ENCODE measurements around the gene KRT28.
"Not testable (repeated sequence)": the region's sequence is repeated elsewhere in the genome, so short reads cannot be mapped to it uniquely, and the experiment has no call there.

The KRT28 gene

DNA sequence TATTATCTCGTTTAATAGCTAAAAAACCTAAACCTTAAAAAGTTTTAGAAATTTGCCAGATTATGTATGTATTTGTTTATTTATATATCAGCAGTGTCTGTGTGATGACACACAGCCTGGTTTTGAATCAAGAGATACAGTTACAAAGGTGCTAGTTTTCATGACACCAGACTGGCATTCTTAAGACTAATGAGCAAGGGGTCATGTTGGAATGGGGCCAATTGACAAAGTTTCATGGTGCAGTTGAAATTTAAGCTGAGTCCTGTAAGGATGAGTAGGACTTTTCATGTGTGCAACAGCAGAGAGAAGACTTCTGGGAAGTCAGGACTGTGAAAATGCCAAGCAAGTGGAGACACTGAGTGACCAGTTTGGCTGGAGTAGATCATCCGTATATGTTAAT, 25.8 kb upstream of the KRT28 start:
- Mint-ChIP-seq H3K36me3 (ENCODE audit: low read depth) (peaks cover 4% of the 10 kb centered on the region), H3K27ac (no peak overlapping the region), H3K27me3 (ENCODE audit: low read depth) (no peaks in the 10 kb centered on the region), H3K4me3 (no peak overlapping the region), H3K4me1 (ENCODE audit: low read depth) (peaks cover 30% of the 10 kb centered on the region), H3K9me3 (peaks cover 4% of the 10 kb centered on the region)
- no peak for DNase-seq (ENCODE audit: low spot score)

DNA sequence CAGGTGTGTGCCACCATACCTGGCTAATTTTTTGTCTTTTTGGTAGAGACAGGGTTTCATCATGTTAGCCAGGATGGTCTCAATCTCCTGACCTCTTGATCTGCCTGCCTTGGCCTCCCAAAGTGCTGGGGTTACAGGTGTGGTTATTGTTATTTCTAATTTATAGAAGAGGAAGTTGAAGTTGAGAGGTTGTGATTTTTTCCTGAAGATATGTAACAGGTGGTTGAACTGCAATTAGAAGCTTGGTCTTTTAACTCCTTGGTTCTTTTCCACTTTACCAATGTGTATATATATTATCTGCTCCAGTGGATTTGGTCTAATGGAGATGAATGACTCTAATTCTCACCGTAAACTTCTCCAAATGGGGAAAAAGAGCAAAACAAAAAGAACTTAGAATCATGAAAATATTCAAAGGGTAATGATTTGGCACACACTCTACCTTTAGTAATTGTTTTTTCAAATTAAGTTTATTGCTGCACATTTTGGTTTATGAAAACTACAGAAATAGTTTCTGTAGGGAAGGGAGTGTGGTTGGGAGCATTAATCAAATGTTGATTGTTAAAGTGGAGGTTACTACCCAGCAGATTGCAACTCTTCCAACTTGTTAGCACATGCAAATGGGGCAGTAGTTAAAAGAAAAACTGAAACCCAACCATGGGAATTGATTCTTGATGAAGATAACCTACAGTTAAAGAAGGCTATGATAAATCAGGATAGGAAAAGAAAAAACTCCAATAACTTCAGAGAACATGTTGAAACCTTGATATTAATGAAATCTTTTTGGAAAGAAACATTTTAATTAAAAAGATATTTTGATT, 24.5 kb upstream of the KRT28 start:
- H3K9me3 Mint-ChIP-seq, result peaks cover 11% of the 10 kb centered on the region
- H3K27me3 Mint-ChIP-seq (ENCODE audit: low read depth), result no peaks in the 10 kb centered on the region

DNA sequence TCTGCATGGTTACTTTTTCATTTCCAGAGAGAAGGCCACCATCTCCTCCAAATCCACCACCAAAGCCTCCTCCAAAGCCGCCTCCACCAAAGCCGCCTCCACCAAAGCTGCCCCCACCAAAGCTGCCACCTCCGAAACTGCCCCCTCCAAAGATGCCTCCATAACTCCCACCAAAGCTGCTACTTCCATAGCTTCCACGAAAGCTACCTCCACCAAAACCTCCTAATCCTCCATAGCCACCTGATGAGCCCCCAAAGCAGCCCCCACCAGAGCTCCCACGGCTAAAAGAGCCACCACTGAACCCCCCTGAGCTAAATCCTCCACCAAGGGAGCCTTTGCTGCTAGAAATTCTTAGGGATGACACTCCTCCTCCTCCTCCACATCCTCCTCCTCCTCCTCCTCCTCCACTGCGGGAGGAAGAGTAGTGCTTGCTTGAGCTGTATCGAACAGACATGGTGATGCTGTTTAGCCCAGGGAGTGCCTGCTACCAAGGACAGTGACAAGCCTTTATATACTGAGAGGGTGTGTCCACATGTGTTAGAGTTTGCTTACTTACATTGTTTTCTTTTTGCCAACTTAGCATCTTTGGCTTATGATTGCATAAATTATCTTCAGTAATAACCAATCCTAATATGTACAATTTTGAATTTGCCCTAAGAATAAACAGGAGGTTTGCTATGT, 22.5 kb upstream of the KRT28 start, which contains the start of gene KRT10:
KRT10 (minus strand) TSS at position 483 of the 681 bp plus-strand sequence; CDS start at position 454, 29 bp downstream.
- no peak for DNase-seq (ENCODE audit: low spot score)
- H3K36me3 Mint-ChIP-seq (ENCODE audit: low read depth), result peaks cover 28% of the 10 kb centered on the region
- no peak within 1 kb of the TSS for H3K4me3 Mint-ChIP-seq
- no peaks in the 10 kb centered on the region for H3K27me3 Mint-ChIP-seq (ENCODE audit: low read depth)
- peaks cover 35% of the 10 kb centered on the region for H3K4me1 Mint-ChIP-seq (ENCODE audit: low read depth)
- peaks cover 17% of the 10 kb centered on the region for H3K9me3 Mint-ChIP-seq
- no peak within 1 kb of the TSS for H3K27ac Mint-ChIP-seq

More for the DNA sequence above, 24.5 kb upstream of the KRT28 start:
- no peak for DNase-seq (ENCODE audit: low spot score)
- Mint-ChIP-seq H3K4me3 (no peak overlapping the region), H3K4me1 (ENCODE audit: low read depth) (peaks cover 41% of the 10 kb centered on the region), H3K36me3 (ENCODE audit: low read depth) (peaks cover 16% of the 10 kb centered on the region), H3K27ac (peak overlapping the region; percentile 13)

DNA sequence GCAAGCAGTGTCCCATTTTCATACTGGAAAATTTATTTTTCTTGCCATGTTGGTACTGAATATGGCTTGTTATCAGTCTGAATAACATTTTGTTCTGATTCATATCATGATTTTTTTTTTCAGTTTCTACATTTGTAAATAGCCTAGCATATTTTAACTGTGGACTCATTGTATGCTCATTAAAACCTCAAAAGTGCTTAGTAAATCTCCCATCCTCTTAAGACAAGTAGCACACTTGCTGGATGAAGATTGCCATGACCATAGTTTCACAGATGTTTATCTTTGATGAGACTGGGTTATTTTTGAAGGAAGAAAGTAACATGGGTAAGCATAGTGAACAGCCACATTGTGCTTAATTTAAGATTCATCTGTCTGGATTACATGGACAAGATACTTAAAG, 21.8 kb upstream of the KRT28 start:
- Mint-ChIP-seq H3K27ac (no peak overlapping the region), H3K9me3 (peaks cover 21% of the 10 kb centered on the region), H3K4me3 (no peak overlapping the region), H3K36me3 (ENCODE audit: low read depth) (peaks cover 35% of the 10 kb centered on the region), H3K4me1 (ENCODE audit: low read depth) (peaks cover 37% of the 10 kb centered on the region), H3K27me3 (ENCODE audit: low read depth) (no peaks in the 10 kb centered on the region)
- DNase-seq (ENCODE audit: low spot score), result no peak

DNA sequence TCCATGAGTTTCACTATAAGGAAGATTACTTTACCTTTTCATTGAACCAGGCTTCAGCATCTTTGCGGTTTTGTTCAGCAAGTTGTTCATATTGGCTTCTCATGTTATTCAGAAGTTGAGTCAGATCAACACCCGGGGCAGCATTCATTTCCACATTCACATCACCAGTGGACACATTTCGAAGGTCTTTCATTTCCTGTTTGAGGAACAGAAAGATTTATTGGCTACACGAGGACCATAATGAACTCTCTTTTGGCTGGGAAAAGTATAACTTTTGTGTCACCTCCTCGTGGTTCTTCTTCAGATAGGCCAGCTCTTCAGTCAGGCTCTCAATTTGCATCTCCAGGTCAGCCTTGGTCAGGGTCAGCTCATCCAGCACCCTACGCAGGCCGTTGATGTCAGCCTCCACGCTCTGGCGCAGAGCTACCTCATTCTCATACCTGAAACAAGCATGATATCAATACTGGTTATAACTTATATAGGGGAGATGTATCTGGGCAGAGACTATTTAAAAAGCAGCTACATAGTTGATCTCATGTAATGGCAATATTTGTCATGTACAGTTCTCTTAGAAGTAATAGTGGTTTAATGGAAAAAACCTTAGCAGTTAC, 20.6 kb upstream of the KRT28 start:
- no peaks in the 10 kb centered on the region for H3K27me3 Mint-ChIP-seq (ENCODE audit: low read depth)
- peaks cover 21% of the 10 kb centered on the region for H3K9me3 Mint-ChIP-seq
- peaks cover 37% of the 10 kb centered on the region for H3K36me3 Mint-ChIP-seq (ENCODE audit: low read depth)
- H3K4me3 Mint-ChIP-seq, result peak overlapping the region; percentile 79
- H3K4me1 Mint-ChIP-seq (ENCODE audit: low read depth), result peaks cover 36% of the 10 kb centered on the region
- peak overlapping the region; percentile 17 for H3K27ac Mint-ChIP-seq
- DNase-seq (ENCODE audit: low spot score), result no peak

DNA sequence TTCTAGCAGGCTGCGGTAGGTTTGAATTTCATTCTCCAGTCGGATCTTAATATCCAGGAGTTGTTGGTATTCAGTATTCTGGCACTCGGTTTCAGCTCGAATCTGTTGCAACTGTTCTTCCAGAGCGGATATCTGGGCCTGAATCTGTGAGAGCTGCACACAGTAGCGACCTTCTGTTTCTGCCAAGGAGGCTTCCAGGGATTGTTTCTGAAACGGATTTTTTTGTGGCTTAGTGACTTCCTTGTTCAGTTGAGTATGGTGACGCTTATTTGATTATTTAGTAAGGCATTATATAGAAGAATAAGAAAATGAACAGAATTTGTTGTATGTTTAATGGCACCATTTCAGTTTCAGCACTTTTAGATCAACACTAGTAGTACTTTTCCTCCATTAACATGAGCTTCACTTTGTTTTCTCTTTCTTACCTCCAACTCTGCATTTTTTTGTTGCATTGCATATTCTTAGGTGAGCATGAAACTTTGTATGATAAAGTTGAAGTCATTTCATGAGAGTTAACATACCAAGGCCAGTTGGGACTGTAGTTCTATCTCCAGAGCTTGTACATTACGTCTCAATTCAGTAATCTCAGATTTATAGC, 19.9 kb upstream of the KRT28 start:
- DNase-seq (ENCODE audit: low spot score), result no peak
- H3K27me3 Mint-ChIP-seq (ENCODE audit: low read depth), result peaks cover under 1% of the 10 kb centered on the region
- H3K4me1 Mint-ChIP-seq (ENCODE audit: low read depth), result peaks cover 34% of the 10 kb centered on the region
- H3K27ac Mint-ChIP-seq, result peak overlapping the region; percentile 81
- H3K36me3 Mint-ChIP-seq (ENCODE audit: low read depth), result peaks cover 37% of the 10 kb centered on the region
- peak overlapping the region; percentile 79 for H3K4me3 Mint-ChIP-seq
- peaks cover 21% of the 10 kb centered on the region for H3K9me3 Mint-ChIP-seq

DNA sequence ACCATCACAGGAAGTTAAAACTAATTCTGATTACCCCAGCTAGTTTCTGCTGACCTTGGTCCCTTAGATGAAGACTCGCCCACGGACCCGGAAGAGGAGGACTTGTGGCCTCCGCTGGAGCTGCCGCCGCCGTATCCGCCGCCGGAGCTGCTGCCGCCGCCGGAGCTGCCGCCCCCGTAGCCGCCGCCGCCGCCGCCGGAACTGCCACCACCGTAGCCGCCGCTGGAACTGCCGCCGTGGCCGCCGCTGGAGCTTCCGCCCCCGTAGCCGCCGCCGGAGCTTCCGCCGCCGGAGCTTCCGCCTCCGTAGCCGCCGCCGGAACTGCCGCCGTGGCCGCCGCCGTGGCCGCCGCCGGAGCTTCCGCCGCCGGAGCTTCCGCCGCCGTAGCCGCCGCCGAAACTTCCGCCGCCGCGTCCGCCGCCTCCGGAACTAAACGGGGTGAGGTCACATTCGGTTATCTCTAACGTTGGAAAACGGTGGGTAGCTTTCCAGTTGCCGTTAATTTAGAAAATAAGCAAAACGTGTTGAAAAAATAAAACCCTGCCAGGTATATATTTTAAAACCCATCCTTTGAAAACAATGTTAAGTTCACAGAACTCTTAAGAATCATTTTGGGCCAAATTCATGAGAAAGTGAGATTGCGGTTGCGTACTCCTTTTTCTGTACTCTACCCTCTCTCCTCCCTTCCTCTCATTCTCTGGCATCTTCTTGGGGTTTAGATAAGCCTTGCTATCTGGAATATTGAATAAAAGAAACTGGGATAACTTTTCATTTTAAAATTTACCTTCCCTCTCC, 19.2 kb upstream of the KRT28 start:
- peaks cover 37% of the 10 kb centered on the region for H3K36me3 Mint-ChIP-seq (ENCODE audit: low read depth)
- peak overlapping the region; percentile 91 for H3K27ac Mint-ChIP-seq
- H3K4me3 Mint-ChIP-seq, result peak overlapping the region; percentile 95
- peaks cover 21% of the 10 kb centered on the region for H3K9me3 Mint-ChIP-seq
- H3K4me1 Mint-ChIP-seq (ENCODE audit: low read depth), result peaks cover 28% of the 10 kb centered on the region
- peak; percentile 90 for DNase-seq (ENCODE audit: low spot score)
- H3K27me3 Mint-ChIP-seq (ENCODE audit: low read depth), result peaks cover 7% of the 10 kb centered on the region

DNA sequence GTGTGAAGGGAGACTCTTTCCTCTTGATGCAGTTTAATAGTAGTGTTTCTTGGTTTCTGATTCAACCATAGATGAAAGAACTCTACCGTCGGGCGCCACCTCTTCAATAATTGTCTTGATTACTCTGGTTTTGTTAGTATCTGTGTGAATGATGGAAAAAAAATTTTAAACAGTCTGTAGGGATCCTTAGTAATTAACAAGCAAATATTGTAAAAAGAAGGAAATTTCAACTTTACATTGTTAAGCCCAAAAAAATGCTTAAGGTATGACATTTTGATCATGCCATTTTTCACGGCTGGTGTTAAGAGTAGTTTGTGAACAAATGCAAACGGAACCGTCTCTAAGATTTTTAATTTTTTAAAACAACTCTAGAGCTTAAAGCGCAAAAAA, 18.6 kb upstream of the KRT28 start:
- peaks cover 21% of the 10 kb centered on the region for H3K9me3 Mint-ChIP-seq

DNA sequence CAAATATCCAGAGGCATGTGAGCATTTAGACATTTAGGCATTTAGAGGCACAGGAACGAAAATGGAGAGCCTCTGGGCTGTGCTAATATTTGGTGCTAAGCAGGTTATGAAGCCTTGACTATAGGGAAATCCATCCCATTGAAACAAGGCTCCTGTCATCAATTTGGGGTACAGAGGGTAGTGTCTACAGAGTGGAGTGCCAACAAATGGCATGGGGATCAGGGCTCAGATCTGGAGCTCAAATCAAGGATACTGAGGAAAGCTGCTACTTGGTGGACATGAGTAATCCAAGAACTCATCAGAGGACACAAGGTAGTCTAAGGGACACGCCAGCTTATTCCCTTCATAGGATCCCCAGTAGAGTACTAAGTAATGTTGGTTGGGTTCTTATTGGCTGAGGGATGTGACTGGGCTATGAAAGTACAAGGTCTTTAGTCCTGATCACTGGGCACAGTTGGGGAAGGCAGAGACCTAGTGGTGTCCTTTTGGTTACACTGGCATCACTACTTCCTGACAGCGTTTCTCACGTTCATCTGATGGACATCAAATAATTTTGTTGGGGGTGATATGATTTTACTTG, 17.4 kb upstream of the KRT28 start:
- Mint-ChIP-seq H3K9me3 (peaks cover 21% of the 10 kb centered on the region), H3K27ac (peak overlapping the region; percentile 63), H3K4me1 (ENCODE audit: low read depth) (peaks cover 26% of the 10 kb centered on the region), H3K4me3 (peak overlapping the region; percentile 86), H3K36me3 (ENCODE audit: low read depth) (peaks cover 34% of the 10 kb centered on the region), H3K27me3 (ENCODE audit: low read depth) (peaks cover 19% of the 10 kb centered on the region)
- no peak for DNase-seq (ENCODE audit: low spot score)

More for the DNA sequence above, 18.6 kb upstream of the KRT28 start:
- Mint-ChIP-seq H3K27me3 (ENCODE audit: low read depth) (peaks cover 11% of the 10 kb centered on the region), H3K4me3 (peak overlapping the region; percentile 95), H3K4me1 (ENCODE audit: low read depth) (peaks cover 28% of the 10 kb centered on the region), H3K27ac (peak overlapping the region; percentile 91), H3K36me3 (ENCODE audit: low read depth) (peaks cover 37% of the 10 kb centered on the region)
- no peak for DNase-seq (ENCODE audit: low spot score)

DNA sequence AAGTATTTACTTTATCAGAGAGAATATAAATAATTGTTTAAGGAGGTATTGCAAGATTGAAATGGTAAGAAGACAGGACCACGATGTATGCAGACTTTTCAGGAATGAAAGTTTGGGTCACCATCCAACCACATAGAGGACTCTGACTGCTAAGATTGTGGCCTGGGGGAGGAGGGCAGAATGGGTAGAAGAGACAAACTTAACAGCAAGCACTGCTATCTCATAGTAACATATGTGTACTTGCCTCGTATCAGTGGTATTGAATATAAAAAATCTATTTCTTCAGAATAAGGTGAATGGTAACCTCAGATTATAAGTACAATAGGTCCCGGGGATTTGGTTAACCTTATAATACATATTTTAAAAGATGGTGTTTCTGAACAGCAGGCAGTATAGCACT, 16.8 kb upstream of the KRT28 start:
- Mint-ChIP-seq H3K27ac (no peak overlapping the region), H3K4me3 (peak overlapping the region; percentile 30)

DNA sequence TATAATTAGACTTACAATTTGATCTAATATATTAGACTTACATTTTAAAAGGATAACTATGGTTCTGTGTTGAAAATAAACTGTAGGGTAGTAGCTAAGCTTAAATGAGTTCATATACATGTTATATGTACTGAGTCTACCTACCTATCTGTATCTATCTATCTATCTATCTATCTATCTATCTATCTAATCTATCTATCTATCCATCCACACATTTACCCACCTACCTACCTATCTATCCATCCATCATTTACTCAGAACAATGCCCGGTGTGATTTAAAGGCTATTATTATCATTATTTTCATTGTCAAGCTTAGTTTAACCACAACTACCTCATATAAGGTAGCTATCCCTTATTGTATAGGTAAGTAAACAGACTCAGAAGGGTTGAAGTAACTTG, 15.6 kb upstream of the KRT28 start:
- Mint-ChIP-seq H3K36me3 (ENCODE audit: low read depth) (peaks cover 31% of the 10 kb centered on the region), H3K27ac (no peak overlapping the region), H3K9me3 (peaks cover 20% of the 10 kb centered on the region), H3K4me3 (no peak overlapping the region), H3K4me1 (ENCODE audit: low read depth) (peaks cover 22% of the 10 kb centered on the region), H3K27me3 (ENCODE audit: low read depth) (peaks cover 34% of the 10 kb centered on the region)
- DNase-seq (ENCODE audit: low spot score), result no peak

More for the DNA sequence above, 16.8 kb upstream of the KRT28 start:
- Mint-ChIP-seq H3K4me1 (ENCODE audit: low read depth) (peaks cover 26% of the 10 kb centered on the region), H3K9me3 (peaks cover 21% of the 10 kb centered on the region), H3K36me3 (ENCODE audit: low read depth) (peaks cover 33% of the 10 kb centered on the region), H3K27me3 (ENCODE audit: low read depth) (peaks cover 24% of the 10 kb centered on the region)
- no peak for DNase-seq (ENCODE audit: low spot score)

DNA sequence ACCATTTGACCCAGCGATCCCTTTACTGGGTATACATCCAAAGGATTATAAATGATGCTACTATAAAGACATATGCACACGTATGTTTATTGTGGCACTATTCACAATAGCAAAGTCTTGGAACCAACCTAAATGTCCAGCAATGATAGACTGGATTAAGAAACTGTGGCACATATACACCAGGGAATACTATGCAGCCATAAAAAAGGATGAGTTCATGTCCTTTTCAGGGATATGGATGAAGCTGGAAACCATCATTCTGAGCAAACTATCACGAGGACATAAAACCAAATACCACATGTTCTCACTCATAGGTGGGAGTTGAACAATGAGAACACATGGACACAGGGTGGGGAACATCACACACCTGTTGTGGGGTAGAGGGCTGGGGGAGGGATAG, 14.9 kb upstream of the KRT28 start:
- DNase-seq (ENCODE audit: low spot score); H3K27ac Mint-ChIP-seq; H3K4me3 Mint-ChIP-seq: not testable (repeated sequence)
- peaks cover 24% of the 10 kb centered on the region for H3K36me3 Mint-ChIP-seq (ENCODE audit: low read depth)
- H3K27me3 Mint-ChIP-seq (ENCODE audit: low read depth), result peaks cover 42% of the 10 kb centered on the region
- peaks cover 13% of the 10 kb centered on the region for H3K9me3 Mint-ChIP-seq
- peaks cover 16% of the 10 kb centered on the region for H3K4me1 Mint-ChIP-seq (ENCODE audit: low read depth)

DNA sequence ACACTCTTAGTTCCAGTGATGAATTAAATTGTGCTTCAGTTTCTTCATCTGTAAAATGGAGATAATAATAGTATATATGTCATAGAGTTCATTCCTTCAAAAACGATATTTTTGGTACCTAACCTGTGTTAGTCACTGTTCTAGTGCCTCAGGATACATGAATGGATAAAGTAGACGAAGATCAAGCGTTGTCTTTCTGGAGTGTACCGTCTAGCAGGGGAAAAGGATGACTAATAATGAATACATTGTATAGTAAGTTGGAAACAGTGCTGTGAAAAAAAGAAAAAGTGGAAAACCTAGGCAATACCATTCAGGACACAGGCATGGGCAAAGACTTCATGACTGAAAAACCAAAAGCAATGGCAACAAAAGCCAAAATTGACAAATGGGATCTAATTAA, 14.0 kb upstream of the KRT28 start:
- Mint-ChIP-seq H3K36me3 (ENCODE audit: low read depth) (peaks cover 21% of the 10 kb centered on the region), H3K27me3 (ENCODE audit: low read depth) (peaks cover 48% of the 10 kb centered on the region), H3K27ac (no peak overlapping the region), H3K9me3 (peaks cover 10% of the 10 kb centered on the region), H3K4me3 (no peak overlapping the region), H3K4me1 (ENCODE audit: low read depth) (peaks cover 13% of the 10 kb centered on the region)
- DNase-seq (ENCODE audit: low spot score), result no peak

All from T-helper 2 cell treated with Interferon-gamma antibody and Interleukin-4, amounts not matched to agents 5 μg/mL and 100 μg/mL, for 36 hours (primary cell).